A549 (cell line): ENCODE measurements around the gene USP13. TPM values are rescaled to one million over a fixed set of nuclear protein-coding genes. Genes with fewer than 3 reads are reported as not detected.

Experiments used
- ATAC-seq, 2 experiments: fragments of 200-7000 bp in 1 of 2; fragments of >200 bp in 1 of 2; cut with Nextera tagmentation in 1 of 2; cut with Tn5 transposase in 1 of 2; 3 replicates each; pipeline versions ENCODE4 v1.8.0 to v1.9.1; 2018 to 2020; ENCODE audit warnings: mild to moderate bottlenecking in 1 of 2, moderate library complexity in 1 of 2
- CTCF ChIA-PET: fragments of 300-600 bp; sonication (Branson Sonifier 250); formaldehyde crosslinking; extraction: SDS; loops from one replicate; lab custom pipeline; 2021; ENCODE audit warnings: antibody characterized with exemption, inconsistent platforms; lab: Yijun Ruan, JAX
- POLR2A ChIA-PET: fragments of 350-600 bp; formaldehyde crosslinking; extraction: SDS; loops from one replicate; lab custom pipeline; 2021; ENCODE audit warnings: antibody characterized with exemption, inconsistent platforms; lab: Yijun Ruan, JAX
- DNase-seq, 2 experiments: peaks; one replicate each; pipeline versions ENCODE4 v3.0.0 to v3.0.0-alpha.2; 2011 to 2016; ENCODE audit warnings: low read depth in 1 of 2, low spot score in 1 of 2
- FAIRE-seq: peaks from 2 replicates; lab custom pipeline; 2011; peaks lifted over from hg19 to GRCh38; lab: Jason Lieb, UNC
- H3K27ac ChIP-seq, 2 experiments: fragments of >200 bp; sonication (Bioruptor Twin); formaldehyde crosslinking; 3 replicates each; pipeline ENCODE4 v1.5.1; 2016 to 2017
- H3K4me1 ChIP-seq: fragments of >200 bp; sonication (Bioruptor Twin); formaldehyde crosslinking; 3 replicates; pipeline ENCODE4 v1.6.1; 2016
- H3K4me2 ChIP-seq: fragments of >200 bp; sonication (Bioruptor Twin); formaldehyde crosslinking; 3 replicates; pipeline ENCODE4 v1.6.1; 2016
- H3K4me3 ChIP-seq: fragments of >200 bp; sonication (Bioruptor Twin); formaldehyde crosslinking; 3 replicates; pipeline ENCODE4 v1.5.1; 2016
- H3K9me3 ChIP-seq: fragments of >200 bp; sonication (Bioruptor Twin); formaldehyde crosslinking; 3 replicates; pipeline ENCODE4 v1.6.1; 2016
- CBX2 ChIP-seq: fragments of 200-600 bp; sonication (generic); IDR thresholded peaks from 2 replicates; pipeline ENCODE4 v1.6.1; 2016; ENCODE audit warnings: low read depth, mild to moderate bottlenecking, borderline replicate concordance
- CBX8 ChIP-seq: fragments of 200-600 bp; sonication (generic); IDR thresholded peaks from 2 replicates; pipeline ENCODE4 v1.6.1; 2016
- CEBPB ChIP-seq, 2 experiments: fragments of >200 bp in 1 of 2; sonication (Bioruptor Twin) in 1 of 2; formaldehyde crosslinking in 1 of 2; IDR thresholded peaks; 2 replicates each; pipeline ENCODE4 v1.6.1; 2012 to 2016
- CHD4 ChIP-seq: fragments of 200-600 bp; sonication (generic); IDR thresholded peaks from 2 replicates; pipeline ENCODE4 v1.6.1; 2016; ENCODE audit warnings: antibody characterized with exemption, mild to moderate bottlenecking, borderline replicate concordance
- EP300 ChIP-seq, 2 experiments: fragments of >200 bp; sonication (Bioruptor Twin); formaldehyde crosslinking; IDR thresholded peaks; 2 replicates in 1 of 2; 3 replicates in 1 of 2; pipeline ENCODE4 v1.6.1; 2016 to 2017
- ESRRA ChIP-seq: fragments of 150-350 bp; IDR thresholded peaks from 2 replicates; pipeline ENCODE4 v1.6.1; 2014; ENCODE audit warnings: mild to moderate bottlenecking, low read length, borderline replicate concordance
- FOSL2 ChIP-seq, 2 experiments: fragments of 450-650 bp in 1 of 2; fragments of >200 bp in 1 of 2; sonication (Bioruptor Twin) in 1 of 2; formaldehyde crosslinking; IDR thresholded peaks; 2 replicates each; pipeline versions ENCODE4 v1.5.0 to v1.6.1; 2016 to 2020; ENCODE audit warnings: mild to moderate bottlenecking in 1 of 2, moderate library complexity in 1 of 2
- HOXB13 ChIP-seq: fragments of 250-450 bp; sonication (Bioruptor Pico); IDR thresholded peaks from 2 replicates; pipeline ENCODE4 v1.5.0; 2020; ENCODE audit warnings: low read depth, mild to moderate bottlenecking, moderate library complexity
- KDM1A ChIP-seq: fragments of 200-600 bp; sonication (generic); IDR thresholded peaks from 2 replicates; pipeline ENCODE4 v1.6.1; 2016; ENCODE audit warnings: low read depth, mild to moderate bottlenecking
- KDM5A ChIP-seq: fragments of 200-600 bp; sonication (generic); IDR thresholded peaks from 2 replicates; pipeline ENCODE4 v1.6.1; 2016; ENCODE audit warnings: antibody characterized with exemption, mild to moderate bottlenecking
- MAFK ChIP-seq: fragments of 450-650 bp; IDR thresholded peaks from 2 replicates; pipeline ENCODE4 v1.6.1; 2014; ENCODE audit not compliant: partially characterized antibody
- MAZ ChIP-seq: fragments of 150-350 bp; IDR thresholded peaks from 2 replicates; pipeline ENCODE4 v1.6.1; 2014; ENCODE audit warnings: antibody characterized with exemption, low read depth, low read length, borderline replicate concordance
- NFE2L2 ChIP-seq: fragments of 150-350 bp; conservative IDR thresholded peaks from 2 replicates; pipeline ENCODE4 v1.6.1; 2014; ENCODE audit warnings: low read length
- PBX3 ChIP-seq: IDR thresholded peaks from 2 replicates; pipeline ENCODE4 v1.6.1; 2012
- POLR2A ChIP-seq: IDR thresholded peaks from 2 replicates; pipeline ENCODE4 v1.6.1; 2012; ENCODE audit warnings: mild to moderate bottlenecking, low read length
- RAD21 ChIP-seq, 2 experiments: fragments of >200 bp in 1 of 2; sonication (Bioruptor Twin) in 1 of 2; formaldehyde crosslinking in 1 of 2; IDR thresholded peaks in 1 of 2; conservative IDR thresholded peaks in 1 of 2; 2 replicates in 1 of 2; 3 replicates in 1 of 2; pipeline ENCODE4 v1.6.1; 2012 to 2018; ENCODE audit warnings: inconsistent platforms in 1 of 2
- RCOR1 ChIP-seq: fragments of 150-350 bp; IDR thresholded peaks from 2 replicates; pipeline ENCODE4 v1.6.1; 2014; ENCODE audit warnings: antibody characterized with exemption, low read length, low read depth
- RFX5 ChIP-seq: fragments of 450-650 bp; IDR thresholded peaks from 2 replicates; pipeline ENCODE4 v1.7.1; 2014; ENCODE audit warnings: antibody characterized with exemption, mild to moderate bottlenecking, moderate library complexity
- RNF2 ChIP-seq: fragments of 200-600 bp; sonication (generic); IDR thresholded peaks from 2 replicates; pipeline ENCODE4 v1.6.1; 2016; ENCODE audit warnings: low read depth, mild to moderate bottlenecking, antibody characterized with exemption, moderate library complexity, borderline replicate concordance
- TP53 ChIP-seq: fragments of 250-450 bp; sonication (Bioruptor Pico); IDR thresholded peaks from 2 replicates; pipeline ENCODE4 v1.5.0; 2021; ENCODE audit warnings: mild to moderate bottlenecking, moderate library complexity
- USF2 ChIP-seq: fragments of 450-650 bp; IDR thresholded peaks from 2 replicates; pipeline ENCODE4 v1.6.1; 2014; ENCODE audit warnings: antibody characterized with exemption
- ZNF302 ChIP-seq: fragments of 250-450 bp; sonication (Bioruptor Pico); IDR thresholded peaks from 2 replicates; pipeline ENCODE4 v1.9.0; 2021; ENCODE audit warnings: inconsistent platforms, mild to moderate bottlenecking, moderate library complexity
- WGBS: methylation state at CpG from one replicate; pipeline ENCODE4 v1.1.6; 2017; ENCODE audit errors: missing lambda C conversion rate; 5-methylcytosine and 5-hydroxymethylcytosine counted together
- polyA plus RNA-seq, 4 experiments: library from polyadenylated mRNA; depleted of rRNA in 3 of 4; stranded (reverse); fragments of >200 nt; fragmentation: RNase III in 1 of 4; extraction: RNeasy Plus Mini Kit Qiagen cat#74134 plus additional on column Dnase treatment in 1 of 4; gene quantifications; 2 replicates in 3 of 4; 3 replicates in 1 of 4; pipeline ENCODE4 v1.2.3, GENCODE V29; 2011 to 2017

Gene USP13
- polyA plus RNA-seq, 2 of the 4 experiments (the other 2 are of a cell fraction), result 7.5 to 10.2 TPM

GRCh38 chr3:179726075-179726699, 73.3 kb downstream of the USP13 start:
- ChIA-PET CTCF (no interaction called here), POLR2A (no interaction called here)
- H3K9me3 ChIP-seq, result no peaks in the 10 kb centered on the region
- H3K4me2 ChIP-seq, result no peak overlapping the region
- no peak overlapping the region for H3K27ac ChIP-seq
- no peak for TF ChIP-seq MAFK
- TF ChIP-seq FOSL2 (IDR thresholded peaks at IDR 0.05), result no peak
- no peak for TF ChIP-seq FOSL2 (CRISPR knock-in tag; IDR thresholded peaks at IDR 0.05)
- TF ChIP-seq USF2, result no peak
- no peak for TF ChIP-seq TP53 (CRISPR knock-in tag)
- TF ChIP-seq NFE2L2, result no peak
- no peak for TF ChIP-seq ZNF302 (CRISPR knock-in tag)
- TF ChIP-seq RNF2, result no peak
- no peak for TF ChIP-seq KDM5A
- TF ChIP-seq CEBPB (IDR thresholded peaks at IDR 0.05), result no peak
- no peak for TF ChIP-seq MAZ
- TF ChIP-seq CHD4, result no peak
- TF ChIP-seq HOXB13, result no peak
- no peak for TF ChIP-seq RAD21 (conservative IDR thresholded peaks at IDR 0.05 in 1 of 2, IDR thresholded peaks at IDR 0.05 in 1 of 2)
- TF ChIP-seq PBX3, result no peak
- WGBS, result 91% methylated on average over 5 of the region's 5 CpGs
- no peak for DNase-seq
- FAIRE-seq, result no peak
- H3K4me1 ChIP-seq, result no peaks in the 10 kb centered on the region
- no peak for ATAC-seq
- no peak overlapping the region for H3K4me3 ChIP-seq

- Histone ChIP-seq H3K4me1 (peaks cover 14% of the 10 kb centered on the region), H3K4me3 (no peak overlapping the region)
- no peak for FAIRE-seq
- CTCF ChIA-PET, result no interaction called here
- TF ChIP-seq RCOR1 (no peak), CBX2 (no peak), RFX5 (no peak), KDM1A (no peak), CBX8 (no peak), POLR2A (no peak), ESRRA (no peak), MAZ (no peak), EP300 (IDR thresholded peaks at IDR 0.05) (no peak)
- TF ChIP-seq, all 56 proteins: peak for 0
- DNase-seq (no peak), ATAC-seq (no peak)
- no peak overlapping the region for H3K4me2 ChIP-seq
- POLR2A ChIA-PET, result no interaction called here
- WGBS, result 83% methylated on average over 3 of the region's 3 CpGs
- no peak overlapping the region for H3K27ac ChIP-seq
- no peaks in the 10 kb centered on the region for H3K9me3 ChIP-seq
Measured at GRCh38 chr3:179729086-179729485, 76.2 kb downstream of the USP13 start.

DNA sequence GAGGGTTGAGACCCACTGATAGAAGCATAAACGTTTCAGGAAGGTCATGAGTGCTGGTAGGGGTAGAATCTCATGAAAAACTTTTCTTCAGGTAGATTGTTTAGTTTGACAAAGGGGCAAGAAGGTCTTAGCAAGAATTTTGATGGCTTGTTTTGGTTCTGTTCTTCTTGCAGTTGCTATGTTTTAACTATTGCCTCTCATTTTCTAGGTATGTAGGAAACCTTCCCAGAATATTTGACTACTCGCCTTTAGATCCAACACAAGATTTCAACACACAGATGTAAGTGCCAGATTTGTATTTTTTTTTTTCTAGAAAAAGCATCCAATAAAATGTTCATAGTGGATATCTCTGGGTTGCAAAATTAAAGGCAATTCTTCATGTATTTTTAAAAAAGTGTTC, 77.1 kb downstream of the USP13 start:
- H3K27ac ChIP-seq, result no peak overlapping the region
- ATAC-seq (no peak), DNase-seq (no peak), FAIRE-seq (no peak)
- no peak for TF ChIP-seq MAFK
- H3K4me2 ChIP-seq, result no peak overlapping the region
- no peak overlapping the region for H3K4me3 ChIP-seq
- no peaks in the 10 kb centered on the region for H3K9me3 ChIP-seq
- POLR2A ChIA-PET, result no interaction called here
- CTCF ChIA-PET, result no interaction called here
- H3K4me1 ChIP-seq, result peaks cover 22% of the 10 kb centered on the region
- 80% methylated on average over 2 of the region's 2 CpGs for WGBS
